Measurements from ENCODE around the gene TANC1.

The TANC1 gene

GRCh38 chr2:159067971-159068370, 99.5 kb downstream of the TANC1 start:
- no peak overlapping the region for H3K27ac ChIP-seq
- TF ChIP-seq CTCF (IDR thresholded peaks at IDR 0.05) (no peak), ZFX (IDR thresholded peaks at IDR 0.05; ENCODE audit: borderline replicate concordance) (no peak)

- TF ChIP-seq ZFX (IDR thresholded peaks at IDR 0.05; ENCODE audit: borderline replicate concordance) (no peak), CTCF (IDR thresholded peaks at IDR 0.05) (no peak)
- H3K27ac ChIP-seq, result no peak overlapping the region
These were observed 100.8 kb downstream of the TANC1 start for GRCh38 chr2:159069229-159069628.

GRCh38 chr2:159070235-159070634, 101.8 kb downstream of the TANC1 start:
- H3K27ac ChIP-seq, result no peak overlapping the region
- TF ChIP-seq ZFX (IDR thresholded peaks at IDR 0.05; ENCODE audit: borderline replicate concordance), result no peak
- TF ChIP-seq CTCF (IDR thresholded peaks at IDR 0.05), result no peak

GRCh38 chr2:159071190-159071915, 102.9 kb downstream of the TANC1 start:
- TF ChIP-seq ZFX (IDR thresholded peaks at IDR 0.05; ENCODE audit: borderline replicate concordance) (no peak), CTCF (IDR thresholded peaks at IDR 0.05) (no peak)
- no peak overlapping the region for H3K27ac ChIP-seq

GRCh38 chr2:159072795-159073194, 104.4 kb downstream of the TANC1 start:
- H3K27ac ChIP-seq, result no peak overlapping the region
- TF ChIP-seq ZFX (IDR thresholded peaks at IDR 0.05; ENCODE audit: borderline replicate concordance), result no peak
- no peak for TF ChIP-seq CTCF (IDR thresholded peaks at IDR 0.05)

- H3K27ac ChIP-seq, result no peak overlapping the region
- TF ChIP-seq ZFX (IDR thresholded peaks at IDR 0.05; ENCODE audit: borderline replicate concordance) (no peak), CTCF (IDR thresholded peaks at IDR 0.05) (no peak)
These were observed 104.8 kb downstream of the TANC1 start for GRCh38 chr2:159073256-159073655.

GRCh38 chr2:159074605-159075004, 106.2 kb downstream of the TANC1 start:
- H3K27ac ChIP-seq, result no peak overlapping the region
- TF ChIP-seq ZFX (IDR thresholded peaks at IDR 0.05; ENCODE audit: borderline replicate concordance) (no peak), CTCF (IDR thresholded peaks at IDR 0.05) (no peak)
